Astrocyte of the cerebellum (primary cell): ENCODE results near the gene MYO3B.

Experiments
- DNase-seq: peaks from one replicate; pipeline ENCODE4 v3.0.0-alpha.2; 2011; ENCODE audit warnings: low read depth
- H3K4me3 ChIP-seq: 2 replicates; pipeline ENCODE4 v1.5.1; 2011; ENCODE audit warnings: mild to moderate bottlenecking, low read depth, low read length, moderate library complexity
- in situ Hi-C: cut with HindIII; loops from 2 replicates; pipeline ENCODE4 v1.10.0; 2017; ENCODE audit warnings: low sequenced_read_pairs
- TF ChIP-seq, protein P1 (sequence below): IDR thresholded peaks from 2 replicates; pipeline ENCODE4 v1.5.1; 2012; ENCODE audit warnings: low read length, low read depth, moderate library complexity, mild to moderate bottlenecking; ENCODE audit errors: missing control alignments

Gene MYO3B

GRCh38 chr2:170305711-170306110 lies 127.8 kb downstream of the MYO3B start:
- TF ChIP-seq, protein P1, sequence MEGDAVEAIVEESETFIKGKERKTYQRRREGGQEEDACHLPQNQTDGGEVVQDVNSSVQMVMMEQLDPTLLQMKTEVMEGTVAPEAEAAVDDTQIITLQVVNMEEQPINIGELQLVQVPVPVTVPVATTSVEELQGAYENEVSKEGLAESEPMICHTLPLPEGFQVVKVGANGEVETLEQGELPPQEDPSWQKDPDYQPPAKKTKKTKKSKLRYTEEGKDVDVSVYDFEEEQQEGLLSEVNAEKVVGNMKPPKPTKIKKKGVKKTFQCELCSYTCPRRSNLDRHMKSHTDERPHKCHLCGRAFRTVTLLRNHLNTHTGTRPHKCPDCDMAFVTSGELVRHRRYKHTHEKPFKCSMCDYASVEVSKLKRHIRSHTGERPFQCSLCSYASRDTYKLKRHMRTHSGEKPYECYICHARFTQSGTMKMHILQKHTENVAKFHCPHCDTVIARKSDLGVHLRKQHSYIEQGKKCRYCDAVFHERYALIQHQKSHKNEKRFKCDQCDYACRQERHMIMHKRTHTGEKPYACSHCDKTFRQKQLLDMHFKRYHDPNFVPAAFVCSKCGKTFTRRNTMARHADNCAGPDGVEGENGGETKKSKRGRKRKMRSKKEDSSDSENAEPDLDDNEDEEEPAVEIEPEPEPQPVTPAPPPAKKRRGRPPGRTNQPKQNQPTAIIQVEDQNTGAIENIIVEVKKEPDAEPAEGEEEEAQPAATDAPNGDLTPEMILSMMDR, result no peak
- no peak overlapping the region for H3K4me3 ChIP-seq
- in situ Hi-C loops, result no loop called here
- DNase-seq, result no peak

- TF ChIP-seq, protein P1, result no peak
- DNase-seq, result no peak
- H3K4me3 ChIP-seq, result no peak overlapping the region
- in situ Hi-C loops, result no loop called here
Observed at GRCh38 chr2:170306293-170306873, 128.4 kb downstream of the MYO3B start.

DNA sequence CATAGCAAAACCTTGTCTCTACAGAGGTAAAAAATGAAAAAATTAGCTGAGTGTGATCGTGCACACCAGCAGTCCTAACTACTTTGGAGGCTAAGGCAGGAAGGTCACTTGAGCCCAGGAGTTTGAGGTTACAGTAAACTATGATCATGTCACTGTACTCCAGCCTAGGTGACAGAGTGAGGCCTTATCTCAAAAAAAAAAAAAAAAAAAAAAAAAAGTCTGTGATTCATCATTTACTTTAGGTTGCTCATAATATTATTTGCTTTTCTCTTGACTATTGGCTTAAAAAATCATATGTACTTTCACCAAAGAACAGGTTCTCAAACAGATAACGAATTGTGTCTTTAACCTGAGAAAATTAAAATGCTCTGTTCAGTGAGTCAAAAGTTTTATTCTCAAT lies 129.1 kb downstream of the MYO3B start:
- no peak overlapping the region for H3K4me3 ChIP-seq
- in situ Hi-C loops, result no loop called here
- no peak for DNase-seq
- TF ChIP-seq, protein P1, result no peak

DNA sequence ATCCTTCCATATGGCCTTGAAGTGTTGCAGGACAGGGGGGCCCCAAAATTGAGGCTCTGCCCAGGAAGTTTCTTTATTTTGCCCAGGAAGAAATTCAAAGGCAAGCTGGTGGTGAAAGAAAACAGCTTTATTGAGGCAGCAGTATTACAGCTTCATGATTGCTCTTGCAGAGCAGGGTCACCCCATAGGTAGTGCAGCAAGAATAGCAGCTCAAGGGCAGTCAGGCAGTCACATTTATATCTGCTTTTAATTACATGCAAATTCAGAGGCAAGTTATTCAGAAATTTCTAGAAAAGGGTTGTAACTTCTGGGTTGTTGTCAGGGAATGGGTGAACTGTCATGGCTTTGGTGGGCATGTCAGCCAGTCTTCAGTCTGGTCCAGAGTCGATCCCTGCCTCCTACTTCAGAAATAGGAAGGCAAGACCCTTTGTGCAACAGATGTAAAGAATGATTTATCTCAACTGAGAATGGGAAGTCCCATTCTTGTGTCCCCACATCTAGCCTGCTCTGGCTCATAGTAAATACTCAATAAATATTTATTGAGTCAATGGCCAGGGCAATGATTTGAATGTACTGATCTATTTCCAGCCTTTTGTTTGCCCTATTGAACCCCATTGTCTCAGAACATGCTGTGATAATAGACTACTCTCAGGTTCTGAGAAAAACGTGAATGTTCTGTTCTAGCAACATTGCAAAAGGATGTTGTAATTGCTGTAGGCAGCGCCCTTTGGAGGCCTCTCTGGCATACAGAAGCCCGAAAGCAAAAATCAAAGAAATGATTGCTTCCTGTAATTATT lies 129.8 kb downstream of the MYO3B start:
- TF ChIP-seq, protein P1, result no peak
- DNase-seq, result no peak
- in situ Hi-C loops, result no loop called here
- H3K4me3 ChIP-seq, result no peak overlapping the region

- peak; percentile 26 for DNase-seq
- in situ Hi-C loops, result no loop called here
- TF ChIP-seq, protein P1, result no peak
- H3K4me3 ChIP-seq, result no peak overlapping the region
Observed at GRCh38 chr2:170310876-170311502, 133.0 kb downstream of the MYO3B start.

DNA sequence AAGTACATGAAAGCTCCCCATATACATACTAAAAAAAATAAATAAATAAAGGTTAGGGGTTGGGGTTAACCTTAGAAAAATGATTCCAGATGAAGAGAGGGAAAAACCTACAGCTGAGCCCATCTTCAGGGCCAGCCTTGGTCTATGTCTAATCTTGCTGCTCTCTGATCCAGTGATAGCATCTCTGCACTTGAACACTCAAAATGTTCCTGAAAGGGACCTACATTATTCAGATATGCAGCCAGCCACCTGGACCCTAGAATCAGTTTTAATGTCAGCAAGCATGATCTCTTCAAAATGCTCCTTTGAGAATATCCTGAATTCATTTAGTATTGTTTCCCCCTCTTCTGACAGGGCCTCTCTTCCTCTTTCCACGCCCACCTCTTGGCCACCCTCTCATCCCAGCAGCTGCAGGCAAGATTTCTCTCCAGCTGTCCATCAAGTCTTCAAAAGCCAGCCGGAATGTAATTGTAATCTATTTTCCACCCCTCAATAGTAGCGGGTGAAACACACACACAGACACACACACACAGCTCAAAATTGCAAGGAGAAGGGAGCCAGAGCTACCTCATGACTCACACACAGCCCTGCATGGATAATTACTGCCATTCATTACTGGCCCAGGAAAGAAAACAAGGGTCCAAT lies 135.5 kb downstream of the MYO3B start:
- TF ChIP-seq, protein P1, result no peak
- DNase-seq, result peak; percentile 44
- no peak overlapping the region for H3K4me3 ChIP-seq
- in situ Hi-C loops, result no loop called here
